Muscle of back (tissue), 10 donors: ENCODE data around the gene GPR151. TPM values are rescaled to one million over a fixed set of nuclear protein-coding genes. Genes with fewer than 3 reads are reported as not detected.

Source experiments
- polyA plus RNA-seq, 10 donors: library from polyadenylated mRNA; unstranded; fragments of 120-200 nt; gene quantifications; one replicate each; pipeline ENCODE4 v1.2.1, GENCODE V29; 2013; ENCODE audit not compliant: insufficient read length in 10 of 10

The GPR151 gene
- polyA plus RNA-seq, 10 donors, result not detected

Other genes starting within 250 kb of the GPR151 start
- gene POU4F3, start 177.4 kb downstream of the GPR151 start, polyA plus RNA-seq, result under 1 TPM in 4 of 10 donors, not detected in 6; 0.05 to 0.17 (median 0.06) TPM
- gene TCERG1, start 68.9 kb downstream of the GPR151 start, polyA plus RNA-seq, result 100 to 1,000 TPM in 2 of 10 donors, 10 to 100 TPM in 8; 46.6 to 106 (median 71.5) TPM